HG03139 (cell line): ENCODE data around the gene MED25.

ENCODE experiments used
- ATAC-seq: cut with Tn5 transposase; IDR thresholded peaks from one replicate; pipeline ENCODE4 v1.9.1; 2021; ENCODE audit not compliant: unreplicated experiment

The MED25 gene

GRCh38 chr19:49855676-49856573 lies 37.8 kb downstream of the MED25 start:
- ATAC-seq: no peak

GRCh38 chr19:49856574-49857021 lies 38.5 kb downstream of the MED25 start:
- no peak for ATAC-seq

GRCh38 chr19:49857061-49857837 lies 39.2 kb downstream of the MED25 start:
- ATAC-seq: no peak

- ATAC-seq: no peak
Measured at GRCh38 chr19:49857838-49858087, 39.7 kb downstream of the MED25 start.

GRCh38 chr19:49858088-49858985 lies 40.2 kb downstream of the MED25 start:
- no peak for ATAC-seq

- ATAC-seq: no peak
Measured at GRCh38 chr19:49859682-49860335, 41.7 kb downstream of the MED25 start.

GRCh38 chr19:49860336-49861102 lies 42.4 kb downstream of the MED25 start:
- ATAC-seq: no peak

GRCh38 chr19:49861107-49861506 lies 43.0 kb downstream of the MED25 start:
- ATAC-seq: no peak

- ATAC-seq: no peak
Measured at GRCh38 chr19:49861541-49862378, 43.7 kb downstream of the MED25 start.

- ATAC-seq: no peak
Measured at GRCh38 chr19:49862391-49863253, 44.5 kb downstream of the MED25 start.

GRCh38 chr19:49863254-49863934 lies 45.3 kb downstream of the MED25 start:
- no peak for ATAC-seq

GRCh38 chr19:49863935-49864320 lies 45.8 kb downstream of the MED25 start:
- ATAC-seq: no peak

- no peak for ATAC-seq
Measured at GRCh38 chr19:49864890-49865289, 46.8 kb downstream of the MED25 start.

GRCh38 chr19:49866933-49867782 lies 49.1 kb downstream of the MED25 start, which contains the start of gene PNKP:
Gene PNKP, minus strand, starts transcription at chr19:49867576. Its CDS starts 372 bp downstream, at chr19:49867204.
- no peak for ATAC-seq

GRCh38 chr19:49869009-49869483 lies 51.0 kb downstream of the MED25 start:
- ATAC-seq: peak; percentile 11
